K562 (cell line): Measurements from ENCODE around the gene RAB1B. TPM values are rescaled to one million over a fixed set of nuclear protein-coding genes. Genes with fewer than 3 reads are reported as not detected.

ENCODE experiments used
- CHD1 ChIP-seq: fragments of 200-600 bp; sonication (generic); IDR thresholded peaks from one replicate; pipeline ENCODE4 v1.6.1; 2012; ENCODE audit warnings: mild to moderate bottlenecking, moderate library complexity, low read length, inconsistent platforms
- E2F1 ChIP-seq: sonication (generic); formaldehyde crosslinking; IDR thresholded peaks from 2 replicates; pipeline ENCODE4 v1.8.1; 2023; ENCODE audit warnings: mild to moderate bottlenecking, missing genetic modification reagents, moderate library complexity
- GABPB2 ChIP-seq: fragments of 250-450 bp; sonication (Bioruptor Pico); conservative IDR thresholded peaks from 2 replicates; pipeline ENCODE4 v1.5.1; 2021; ENCODE audit warnings: mild to moderate bottlenecking
- GATA2 ChIP-seq: sonication (generic); formaldehyde crosslinking; IDR thresholded peaks from 2 replicates; pipeline ENCODE4 v1.4.0; 2020; ENCODE audit warnings: mild to moderate bottlenecking, missing genetic modification reagents
- GTF3C2 ChIP-seq: IDR thresholded peaks from 3 replicates; pipeline ENCODE4 v1.6.1; 2011; ENCODE audit warnings: borderline replicate concordance, mild to moderate bottlenecking, moderate library complexity; ENCODE audit not compliant: insufficient read length; ENCODE audit errors: extremely low read depth
- HBP1 ChIP-seq: fragments of 450-650 bp; formaldehyde crosslinking; IDR thresholded peaks from 2 replicates; pipeline ENCODE4 v1.4.0; 2022; ENCODE audit warnings: missing genetic modification characterization
- HNRNPLL ChIP-seq: fragments of 200-400 bp; formaldehyde crosslinking; IDR thresholded peaks from 2 replicates; pipeline ENCODE4 v1.6.1; 2017; ENCODE audit warnings: low read length, low read depth, mild to moderate bottlenecking; ENCODE audit not compliant: poor library complexity, severe bottlenecking
- HOMEZ ChIP-seq: fragments of 250-450 bp; sonication (Bioruptor Pico); IDR thresholded peaks from 2 replicates; pipeline ENCODE4 v1.4.0; 2020; ENCODE audit warnings: mild to moderate bottlenecking, moderate library complexity
- NR2C2 ChIP-seq, 2 experiments: fragments of 200-800 bp in 1 of 2; sonication (Bioruptor generic) in 1 of 2; sonication (generic) in 1 of 2; formaldehyde crosslinking in 1 of 2; IDR thresholded peaks; 2 replicates each; pipeline versions ENCODE4 v1.6.1 to v1.8.0; 2016 to 2022; ENCODE audit warnings: mild to moderate bottlenecking in 1 of 2, missing compliant biosample characterization in 1 of 2, missing genetic modification characterization in 1 of 2, missing genetic modification reagents in 1 of 2
- NRF1 ChIP-seq, 2 experiments: fragments of 450-650 bp; IDR thresholded peaks in 1 of 2; conservative IDR thresholded peaks in 1 of 2; 2 replicates each; pipeline ENCODE4 v1.6.1; 2014; ENCODE audit warnings: mild to moderate bottlenecking in 2 of 2
- TRIM24 ChIP-seq, 2 experiments: fragments of 450-650 bp; IDR thresholded peaks; 2 replicates each; pipeline ENCODE4 v1.6.1; 2016
- U2AF2 ChIP-seq: fragments of 200-400 bp; formaldehyde crosslinking; optimal IDR thresholded peaks from 2 replicates; pipeline ENCODE3; 2017; ENCODE audit warnings: low read depth, mild to moderate bottlenecking, low read length
- ZBED1 ChIP-seq: IDR thresholded peaks from 2 replicates; pipeline ENCODE4 v1.6.1; 2014
- ZBTB7A ChIP-seq: IDR thresholded peaks from 2 replicates; pipeline ENCODE4 v1.6.1; 2011; ENCODE audit warnings: low read depth, mild to moderate bottlenecking, low read length, moderate library complexity, borderline replicate concordance; ENCODE audit not compliant: control insufficient read depth
- ZMIZ1 ChIP-seq, 2 experiments: fragments of 150-350 bp in 1 of 2; IDR thresholded peaks; 2 replicates each; pipeline ENCODE4 v1.6.1; 2012 to 2016; ENCODE audit warnings: low read depth in 2 of 2, low read length in 2 of 2, mild to moderate bottlenecking in 1 of 2, moderate library complexity in 1 of 2
- polyA plus RNA-seq, 8 experiments: library from polyadenylated mRNA; depleted of rRNA in 4 of 8; stranded (reverse) in 5 of 8; unstranded in 3 of 8; fragments of >200 nt; fragmentation: Nextera tagmentation in 2 of 8; fragmentation: Illumina TruSeq in 1 of 8; extraction: Ambion mirVana in 2 of 8; extraction: Trizol in 1 of 8; gene quantifications; 2 replicates each; pipeline versions ENCODE4 v1.2.1 to v1.2.3, GENCODE V29; 2011 to 2014; ENCODE audit warnings: inconsistent platforms in 1 of 8, missing spikeins in 1 of 8
- total RNA-seq, 7 experiments: library from RNA; depleted of rRNA in 6 of 7; stranded (reverse); fragments of >200 nt in 6 of 7; fragmentation: Illumina TruSeq in 2 of 7; extraction: Trizol in 2 of 7; gene quantifications; 2 replicates each; pipeline versions ENCODE4 v1.2.1 to v1.2.3, GENCODE V29; 2011 to 2021; ENCODE audit warnings: low replicate concordance in 1 of 7

The RAB1B gene
- total and polyA plus RNA-seq, 9 of the 15 experiments (the other 6 are each of a cell fraction or from before 2014, with no cell fraction given), result 5.6 to 146 (median 98.6) TPM

- TF ChIP-seq NR2C2 (CRISPR knock-in tag; IDR thresholded peaks at IDR 0.05), result peak; percentile 40
- no peak for TF ChIP-seq NR2C2 (tag; IDR thresholded peaks at IDR 0.05)
- no peak for TF ChIP-seq GABPB2 (CRISPR knock-in tag)
- peak; percentile 75 to 79 for TF ChIP-seq NRF1 (conservative IDR thresholded peaks at IDR 0.05 in 1 of 2, IDR thresholded peaks at IDR 0.05 in 1 of 2)
- TF ChIP-seq TRIM24 (IDR thresholded peaks at IDR 0.05), result peak in 1 of 2 experiments; percentile 55; a peak in 2 of 4 replicates
- TF ChIP-seq GATA2, result no peak
- TF ChIP-seq E2F1 (CRISPR knock-in tag), result 0 out of 2 replicates have a peak, but pooled peaks have one; percentile 80
- TF ChIP-seq CHD1, result no peak
- no peak for TF ChIP-seq ZBED1
- no peak for TF ChIP-seq HBP1
- no peak for TF ChIP-seq HOMEZ (CRISPR knock-in tag)
- TF ChIP-seq U2AF2, result no peak
- 0 out of 4 replicates have a peak, but pooled peaks of 1 of the 2 experiments have one; percentile 7 for TF ChIP-seq ZMIZ1 (IDR thresholded peaks at IDR 0.05; ENCODE audit: low read depth in 2 of 2, low read length in 2 of 2)
- TF ChIP-seq HNRNPLL, result peak; percentile 70
- TF ChIP-seq ZBTB7A, result peak; percentile 72; the same call in 1 of the 2 replicates
- no peak for TF ChIP-seq GTF3C2
Measured at GRCh38 chr11:66311965-66312548, 43.6 kb downstream of the RAB1B start (continued).
